ENCODE results near the gene ACAP1.

- TF ChIP-seq CTCF (IDR thresholded peaks at IDR 0.05) (no peak), POLR2A (IDR thresholded peaks at IDR 0.05) (no peak)
Observed at GRCh38 chr17:7318121-7318860, 18.0 kb upstream of the ACAP1 start.

Measured in testis (tissue), 2 donors.